Osteoblast (primary cell): ENCODE results near the gene KL. TPM values are rescaled to one million over a fixed set of nuclear protein-coding genes. Genes with fewer than 3 reads are reported as not detected.

ENCODE experiments used
- DNase-seq: peaks from one replicate; pipeline ENCODE4 v3.0.0; 2011; ENCODE audit warnings: low spot score, mixed read lengths; ENCODE audit not compliant: insufficient read length; ENCODE audit errors: missing footprints
- H2AFZ ChIP-seq: 2 replicates; pipeline ENCODE4 v1.6.0; 2011; ENCODE audit warnings: mild to moderate bottlenecking, low read length
- H3K27ac ChIP-seq: 2 replicates; pipeline ENCODE4 v1.5.1; 2011; ENCODE audit warnings: mild to moderate bottlenecking, low read depth, low read length, moderate library complexity
- H3K27me3 ChIP-seq: 2 replicates; pipeline ENCODE4 v1.6.0; 2012; ENCODE audit warnings: mild to moderate bottlenecking, control low read depth, inconsistent platforms, low read length, moderate library complexity; ENCODE audit not compliant: insufficient read depth
- H3K36me3 ChIP-seq: 2 replicates; pipeline ENCODE4 v1.5.1; 2011; ENCODE audit warnings: mild to moderate bottlenecking, low read length, control low read depth, moderate library complexity; ENCODE audit not compliant: insufficient read depth
- H3K4me1 ChIP-seq: 2 replicates; pipeline ENCODE4 v1.5.1; 2011; ENCODE audit warnings: mild to moderate bottlenecking, low read length, control low read depth, moderate library complexity; ENCODE audit not compliant: insufficient read depth
- H3K4me2 ChIP-seq: 2 replicates; pipeline ENCODE4 v1.6.0; 2011; ENCODE audit warnings: mild to moderate bottlenecking, low read length; ENCODE audit not compliant: insufficient read depth
- H3K4me3 ChIP-seq: fragments of 200-600 bp; sonication (generic); 3 replicates; pipeline ENCODE4 v1.5.1; 2012; ENCODE audit warnings: mild to moderate bottlenecking, low read length, inconsistent platforms; ENCODE audit not compliant: insufficient read depth
- H3K79me2 ChIP-seq: 2 replicates; pipeline ENCODE4 v1.6.0; 2012; ENCODE audit warnings: mild to moderate bottlenecking, low read length, control low read depth, inconsistent platforms; ENCODE audit not compliant: insufficient read depth
- H3K9me3 ChIP-seq: 2 replicates; pipeline ENCODE4 v1.5.1; 2011; ENCODE audit warnings: low read depth, low read length, control low read depth
- H4K20me1 ChIP-seq: 2 replicates; pipeline ENCODE4 v1.6.0; 2012; ENCODE audit warnings: mild to moderate bottlenecking, low read length, control low read depth; ENCODE audit not compliant: insufficient read depth
- total RNA-seq: library from RNA; depleted of rRNA; stranded (reverse); fragments of >200 nt; gene quantifications from 2 replicates; pipeline ENCODE4 v1.2.3, GENCODE V29; 2012
- TF ChIP-seq, protein P1 (sequence below): IDR thresholded peaks from 2 replicates; pipeline ENCODE4 v1.5.1; 2011; ENCODE audit warnings: mild to moderate bottlenecking, low read depth, low read length, moderate library complexity; ENCODE audit errors: extremely low read depth

Gene KL
- total RNA-seq, 1 donor, result not detected

GRCh38 chr13:33091415-33091774, 75.2 kb downstream of the KL start:
- Histone ChIP-seq H3K4me2 (no peak overlapping the region), H3K27me3 (no peaks in the 10 kb centered on the region)

GRCh38 chr13:33092073-33092987, 76.1 kb downstream of the KL start:
- Histone ChIP-seq H3K27ac (no peak overlapping the region), H3K4me2 (no peak overlapping the region), H3K4me3 (no peak overlapping the region), H2AFZ (no peak overlapping the region), H3K36me3 (no peaks in the 10 kb centered on the region), H3K27me3 (no peaks in the 10 kb centered on the region), H4K20me1 (no peaks in the 10 kb centered on the region), H3K4me1 (peaks cover 14% of the 10 kb centered on the region), H3K79me2 (no peaks in the 10 kb centered on the region), H3K9me3 (no peaks in the 10 kb centered on the region)
- TF ChIP-seq, protein P1, sequence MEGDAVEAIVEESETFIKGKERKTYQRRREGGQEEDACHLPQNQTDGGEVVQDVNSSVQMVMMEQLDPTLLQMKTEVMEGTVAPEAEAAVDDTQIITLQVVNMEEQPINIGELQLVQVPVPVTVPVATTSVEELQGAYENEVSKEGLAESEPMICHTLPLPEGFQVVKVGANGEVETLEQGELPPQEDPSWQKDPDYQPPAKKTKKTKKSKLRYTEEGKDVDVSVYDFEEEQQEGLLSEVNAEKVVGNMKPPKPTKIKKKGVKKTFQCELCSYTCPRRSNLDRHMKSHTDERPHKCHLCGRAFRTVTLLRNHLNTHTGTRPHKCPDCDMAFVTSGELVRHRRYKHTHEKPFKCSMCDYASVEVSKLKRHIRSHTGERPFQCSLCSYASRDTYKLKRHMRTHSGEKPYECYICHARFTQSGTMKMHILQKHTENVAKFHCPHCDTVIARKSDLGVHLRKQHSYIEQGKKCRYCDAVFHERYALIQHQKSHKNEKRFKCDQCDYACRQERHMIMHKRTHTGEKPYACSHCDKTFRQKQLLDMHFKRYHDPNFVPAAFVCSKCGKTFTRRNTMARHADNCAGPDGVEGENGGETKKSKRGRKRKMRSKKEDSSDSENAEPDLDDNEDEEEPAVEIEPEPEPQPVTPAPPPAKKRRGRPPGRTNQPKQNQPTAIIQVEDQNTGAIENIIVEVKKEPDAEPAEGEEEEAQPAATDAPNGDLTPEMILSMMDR, result no peak
- DNase-seq, result no peak

More at GRCh38 chr13:33091415-33091774, 75.2 kb downstream of the KL start:
- peaks cover 24% of the 10 kb centered on the region for H3K4me1 ChIP-seq
- no peak for DNase-seq
- no peaks in the 10 kb centered on the region for H3K36me3 ChIP-seq
- TF ChIP-seq, protein P1, result no peak
- no peak overlapping the region for H3K4me3 ChIP-seq
- no peaks in the 10 kb centered on the region for H3K79me2 ChIP-seq
- H3K9me3 ChIP-seq, result no peaks in the 10 kb centered on the region
- no peaks in the 10 kb centered on the region for H4K20me1 ChIP-seq
- H2AFZ ChIP-seq, result no peak overlapping the region
- no peak overlapping the region for H3K27ac ChIP-seq

DNA sequence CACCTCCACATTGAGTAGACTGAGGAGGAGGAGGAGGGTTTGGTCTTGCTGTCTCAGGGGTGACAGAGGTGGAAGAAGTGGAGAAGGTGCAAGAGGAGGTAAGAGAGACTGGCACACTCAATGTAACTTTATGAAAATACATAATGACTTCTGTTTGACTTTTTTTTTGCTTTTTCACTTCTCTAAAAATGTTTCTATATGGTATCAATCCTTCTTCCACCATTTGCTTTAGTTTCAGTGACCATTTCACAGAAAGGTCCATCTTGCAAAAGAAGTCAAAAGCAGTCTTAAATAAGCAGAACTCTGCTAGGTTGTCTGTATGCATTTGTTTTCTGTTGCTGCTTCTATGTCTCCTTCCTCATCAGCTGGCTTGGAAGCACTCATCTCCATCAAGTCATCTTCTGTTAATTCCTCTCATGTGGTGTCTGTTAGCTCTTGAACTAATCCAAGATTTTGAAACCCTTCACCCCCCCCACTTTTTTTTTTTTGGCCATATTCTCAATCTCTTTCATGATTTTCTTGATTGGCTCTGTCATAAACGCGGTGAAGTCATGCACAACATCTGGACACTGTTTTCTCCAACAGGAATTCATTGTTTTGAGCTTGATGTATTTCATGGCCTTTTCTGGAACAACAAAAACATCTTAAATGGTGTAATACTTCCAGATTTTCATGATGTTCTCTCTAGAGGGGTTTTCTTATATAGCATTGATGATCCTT, 80.8 kb downstream of the KL start:
- Histone ChIP-seq H3K27ac (no peak overlapping the region), H3K79me2 (no peaks in the 10 kb centered on the region), H2AFZ (no peak overlapping the region), H4K20me1 (no peaks in the 10 kb centered on the region), H3K4me2 (no peak overlapping the region), H3K36me3 (no peaks in the 10 kb centered on the region), H3K4me1 (no peaks in the 10 kb centered on the region), H3K4me3 (no peak overlapping the region), H3K27me3 (no peaks in the 10 kb centered on the region), H3K9me3 (peaks cover 7% of the 10 kb centered on the region)
- no peak for DNase-seq
- TF ChIP-seq, protein P1, result no peak

DNA sequence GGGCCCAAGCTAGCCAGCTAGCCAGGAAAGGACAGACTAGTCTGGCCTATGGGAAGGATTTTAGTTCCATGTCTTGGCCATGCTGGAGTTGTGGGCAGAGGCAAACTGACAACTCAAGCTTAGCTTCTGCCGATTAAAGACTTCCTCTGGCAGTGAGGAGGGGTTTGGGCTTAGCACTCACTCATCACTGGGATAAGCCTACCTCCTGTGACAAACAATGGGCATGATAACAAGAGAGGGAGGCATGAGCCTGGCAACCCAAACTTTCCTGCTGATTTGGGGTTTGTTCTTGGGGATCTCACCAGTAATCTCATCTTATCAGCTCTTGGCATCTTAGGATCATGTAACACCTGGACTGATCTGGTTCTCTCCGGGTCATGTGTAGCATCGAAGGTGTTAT, 83.6 kb downstream of the KL start:
- Histone ChIP-seq H3K4me1 (no peaks in the 10 kb centered on the region), H3K36me3 (peaks cover 18% of the 10 kb centered on the region)
- TF ChIP-seq, protein P1, result no peak

More for the DNA sequence above, 83.6 kb downstream of the KL start:
- Histone ChIP-seq H3K4me3 (no peak overlapping the region), H4K20me1 (peaks cover 2% of the 10 kb centered on the region), H3K27ac (no peak overlapping the region), H3K4me2 (no peak overlapping the region), H3K27me3 (no peaks in the 10 kb centered on the region), H3K9me3 (peaks cover 7% of the 10 kb centered on the region), H2AFZ (no peak overlapping the region), H3K79me2 (no peaks in the 10 kb centered on the region)
- no peak for DNase-seq
